ENCODE measurements around the gene WFIKKN1.

The WFIKKN1 gene

DNA sequence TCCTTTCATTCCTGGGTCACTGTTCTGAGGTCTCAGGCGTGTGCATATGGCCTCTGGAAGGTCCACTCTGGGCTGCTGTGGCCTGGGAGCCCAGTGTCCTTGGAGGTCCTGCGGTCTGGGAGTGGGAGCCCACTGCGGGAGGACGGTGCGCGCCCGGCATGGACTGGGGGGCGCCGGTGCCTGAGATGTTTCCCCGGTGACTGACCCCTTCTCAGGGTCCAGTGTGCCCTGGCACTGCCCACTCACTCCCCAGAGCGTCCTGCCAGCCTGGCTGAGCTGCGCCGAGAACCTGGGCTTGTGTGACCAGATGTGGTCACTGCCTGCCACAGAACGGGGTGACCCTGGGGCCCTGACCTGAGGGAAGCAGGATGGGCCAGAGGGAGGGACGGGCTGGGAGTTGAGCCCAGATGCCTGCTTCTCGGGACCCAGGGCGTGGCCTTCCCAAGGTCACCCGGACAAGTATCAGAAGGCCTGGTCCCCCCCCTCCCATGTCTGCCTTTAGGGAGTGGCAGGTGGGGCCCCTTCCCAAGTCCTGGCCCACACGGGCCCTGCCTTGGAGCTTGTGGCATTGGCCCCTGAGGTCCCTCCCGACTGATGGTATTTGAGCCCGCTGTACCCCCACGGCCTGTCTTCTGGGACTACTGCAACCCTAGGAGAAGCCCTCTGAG is 43.6 kb downstream of the WFIKKN1 start:
- H4K20me1 ChIP-seq (ENCODE audit: insufficient read depth, low read length), result no peaks in the 10 kb centered on the region
- no peak overlapping the region for H3K4me3 ChIP-seq (ENCODE audit: low read depth, low read length, poor library complexity, severe bottlenecking)
- H3K9me3 ChIP-seq (ENCODE audit: low read length), result no peaks in the 10 kb centered on the region
- no peak overlapping the region for H3K4me2 ChIP-seq (ENCODE audit: low read length)
- peaks cover 13% of the 10 kb centered on the region for H3K4me1 ChIP-seq (ENCODE audit: insufficient read depth, low read length, severe bottlenecking)
- H3K9ac ChIP-seq (ENCODE audit: low read length), result no peak overlapping the region
- no peak for TF ChIP-seq EZH2 (IDR thresholded peaks at IDR 0.05; ENCODE audit: borderline replicate concordance, low read length)
- TF ChIP-seq CTCF (IDR thresholded peaks at IDR 0.05; ENCODE audit: low read length), result no peak
- no peak overlapping the region for H3K27ac ChIP-seq (ENCODE audit: low read depth, low read length, poor library complexity, severe bottlenecking)
- no peaks in the 10 kb centered on the region for H3F3A ChIP-seq (ENCODE audit: insufficient read depth, low read length)
- no peaks in the 10 kb centered on the region for H3K27me3 ChIP-seq (ENCODE audit: insufficient read depth, low read length)
- no peak overlapping the region for H2AFZ ChIP-seq (ENCODE audit: low read length)
- H3K36me3 ChIP-seq (ENCODE audit: insufficient read depth, low read length), result peaks cover 51% of the 10 kb centered on the region
- no peaks in the 10 kb centered on the region for H3K9me2 ChIP-seq (ENCODE audit: low read depth, low read length)
- no peaks in the 10 kb centered on the region for H3K79me2 ChIP-seq (ENCODE audit: insufficient read depth, low read length)

DNA sequence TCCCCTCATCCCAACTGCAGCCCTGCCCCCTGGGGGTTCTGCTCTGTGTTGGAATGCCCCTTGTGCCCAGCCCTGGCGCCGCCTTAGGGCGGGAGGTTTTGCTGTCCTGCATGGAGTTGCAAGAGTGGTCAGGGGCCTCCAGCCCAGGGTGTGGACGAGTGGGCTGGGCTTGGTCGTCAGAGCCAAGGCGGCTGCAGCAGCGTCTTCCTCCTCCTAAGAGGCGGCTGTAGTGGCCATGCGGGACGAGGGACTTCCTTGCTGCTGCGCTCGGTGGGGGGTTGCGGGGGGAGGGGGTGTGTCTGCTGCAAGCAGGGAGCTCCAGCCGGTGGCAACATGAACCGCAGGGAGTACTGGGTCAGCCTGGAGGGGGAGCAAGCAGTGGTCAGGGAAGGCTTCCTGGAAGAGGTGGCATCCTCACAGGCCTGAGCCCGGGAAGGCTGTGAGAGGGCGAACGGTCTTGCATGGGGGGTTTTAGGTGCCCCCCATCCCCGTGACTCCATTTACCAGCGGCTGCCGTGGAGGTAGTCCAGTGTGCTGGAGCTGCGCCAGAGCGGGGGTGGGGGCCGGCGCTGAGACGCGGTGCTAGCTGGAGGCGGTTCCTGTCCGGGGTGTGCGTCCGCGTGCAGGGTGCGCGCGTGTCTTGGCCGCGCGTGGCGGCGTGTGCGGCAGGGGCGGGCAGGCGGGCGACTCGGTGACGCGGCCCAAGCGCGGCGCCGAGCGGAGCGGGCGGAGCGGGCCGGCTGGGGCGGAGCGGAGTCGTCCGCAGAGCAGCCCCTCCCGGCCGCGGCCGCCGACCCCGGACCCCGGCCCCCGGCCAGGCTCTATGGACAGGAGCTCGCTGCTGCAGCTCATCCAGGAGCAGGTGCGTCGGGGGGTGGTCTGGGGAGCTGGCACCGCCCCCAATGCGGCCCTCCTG is 44.4 kb downstream of the WFIKKN1 start, which contains the start of gene RHBDL1:
TSS of gene RHBDL1 (plus strand) at position 704 of the 916 bp plus-strand sequence. CDS start at position 824, 120 bp downstream.
- Histone ChIP-seq H3K4me3 (ENCODE audit: low read depth, low read length, poor library complexity, severe bottlenecking) (no peak within 1 kb of the TSS), H3K4me1 (ENCODE audit: insufficient read depth, low read length, severe bottlenecking) (peaks cover 15% of the 10 kb centered on the region), H2AFZ (ENCODE audit: low read length) (no peak within 1 kb of the TSS), H3K79me2 (ENCODE audit: insufficient read depth, low read length) (no peaks in the 10 kb centered on the region), H3K9me2 (ENCODE audit: low read depth, low read length) (no peaks in the 10 kb centered on the region), H3K36me3 (ENCODE audit: insufficient read depth, low read length) (peaks cover 45% of the 10 kb centered on the region), H3K9ac (ENCODE audit: low read length) (no peak within 1 kb of the TSS), H3K9me3 (ENCODE audit: low read length) (no peaks in the 10 kb centered on the region), H3F3A (ENCODE audit: insufficient read depth, low read length) (no peaks in the 10 kb centered on the region), H3K4me2 (ENCODE audit: low read length) (no peak within 1 kb of the TSS), H3K27ac (ENCODE audit: low read depth, low read length, poor library complexity, severe bottlenecking) (no peak within 1 kb of the TSS), H3K27me3 (ENCODE audit: insufficient read depth, low read length) (no peaks in the 10 kb centered on the region), H4K20me1 (ENCODE audit: insufficient read depth, low read length) (no peaks in the 10 kb centered on the region)
- no peak for TF ChIP-seq CTCF (IDR thresholded peaks at IDR 0.05; ENCODE audit: low read length)
- TF ChIP-seq EZH2 (IDR thresholded peaks at IDR 0.05; ENCODE audit: borderline replicate concordance, low read length), result no peak

- no peaks in the 10 kb centered on the region for H3F3A ChIP-seq (ENCODE audit: insufficient read depth, low read length)
- peaks cover 18% of the 10 kb centered on the region for H3K4me1 ChIP-seq (ENCODE audit: insufficient read depth, low read length, severe bottlenecking)
- TF ChIP-seq CTCF (IDR thresholded peaks at IDR 0.05; ENCODE audit: low read length) (no peak), EZH2 (IDR thresholded peaks at IDR 0.05; ENCODE audit: borderline replicate concordance, low read length) (no peak)
- H3K27ac ChIP-seq (ENCODE audit: low read depth, low read length, poor library complexity, severe bottlenecking), result no peak overlapping the region
- H2AFZ ChIP-seq (ENCODE audit: low read length), result no peak overlapping the region
- H3K4me2 ChIP-seq (ENCODE audit: low read length), result no peak overlapping the region
- H3K9ac ChIP-seq (ENCODE audit: low read length), result no peak overlapping the region
- H3K79me2 ChIP-seq (ENCODE audit: insufficient read depth, low read length), result 0 out of 2 replicates have a peak, but pooled peaks cover 4% of the 10 kb centered on the region
- no peak overlapping the region for H3K4me3 ChIP-seq (ENCODE audit: low read depth, low read length, poor library complexity, severe bottlenecking)
- peaks cover 37% of the 10 kb centered on the region for H3K36me3 ChIP-seq (ENCODE audit: insufficient read depth, low read length)
- no peaks in the 10 kb centered on the region for H3K9me2 ChIP-seq (ENCODE audit: low read depth, low read length)
- H4K20me1 ChIP-seq (ENCODE audit: insufficient read depth, low read length), result no peaks in the 10 kb centered on the region
- no peaks in the 10 kb centered on the region for H3K9me3 ChIP-seq (ENCODE audit: low read length)
- no peaks in the 10 kb centered on the region for H3K27me3 ChIP-seq (ENCODE audit: insufficient read depth, low read length)
These were observed 45.2 kb downstream of the WFIKKN1 start for GRCh38 chr16:675884-676564.
